ENCODE results near the gene PCDHGA7.

GRCh38 chr5:141355641-141356040, 26.9 kb upstream of the PCDHGA7 start:
- no peak for TF ChIP-seq TCF12 (IDR thresholded peaks at IDR 0.05; ENCODE audit: low read depth)
- TF ChIP-seq USF1 (IDR thresholded peaks at IDR 0.05) = no peak
- no peak for TF ChIP-seq RAD21 (IDR thresholded peaks at IDR 0.05; ENCODE audit: low read depth)
- TF ChIP-seq CREB1 (IDR thresholded peaks at IDR 0.05; ENCODE audit: low read depth) = no peak
- no peak for TF ChIP-seq MAX (IDR thresholded peaks at IDR 0.05)
- TF ChIP-seq YY1 (IDR thresholded peaks at IDR 0.05; ENCODE audit: low read depth) = no peak
- no peak for TF ChIP-seq NFIC (IDR thresholded peaks at IDR 0.05)
- TF ChIP-seq CEBPB (IDR thresholded peaks at IDR 0.05) = no peak
- TF ChIP-seq TEAD4 (IDR thresholded peaks at IDR 0.05) = no peak
- no peak for TF ChIP-seq ZBTB7A (IDR thresholded peaks at IDR 0.05; ENCODE audit: low read depth)
